Keratinocyte (primary cell): ENCODE results near the gene SMURF1. TPM values are rescaled to one million over a fixed set of nuclear protein-coding genes. Genes with fewer than 3 reads are reported as not detected.

Experiments used
- DNase-seq: peaks from one replicate; pipeline ENCODE4 v3.0.0-alpha.2; 2011; ENCODE audit warnings: low read depth, missing footprints, low spot score
- FAIRE-seq: peaks from 2 replicates; lab custom pipeline; 2011; peaks lifted over from hg19 to GRCh38; lab: Jason Lieb, UNC
- H2AFZ ChIP-seq: 2 replicates; pipeline ENCODE4 v1.6.0; 2012; ENCODE audit warnings: low read length, control low read depth, inconsistent platforms; ENCODE audit not compliant: control insufficient read depth
- H3K27ac ChIP-seq: 2 replicates; pipeline ENCODE4 v1.5.1; 2011; ENCODE audit warnings: low read length; ENCODE audit not compliant: control insufficient read depth, insufficient read depth
- H3K27me3 ChIP-seq: 3 replicates; pipeline ENCODE4 v1.6.0; 2011; ENCODE audit warnings: low read length; ENCODE audit not compliant: control insufficient read depth, insufficient read depth; ENCODE audit errors: extremely low read depth
- H3K36me3 ChIP-seq, 2 experiments: 2 replicates in 1 of 2; 3 replicates in 1 of 2; pipeline ENCODE4 v1.5.1; 2011; ENCODE audit warnings: low read length in 2 of 2, mild to moderate bottlenecking in 1 of 2; ENCODE audit not compliant: control insufficient read depth in 2 of 2, insufficient read depth in 2 of 2; ENCODE audit errors: extremely low read depth in 1 of 2
- H3K4me1 ChIP-seq: 3 replicates; pipeline ENCODE4 v1.5.1; 2011; ENCODE audit warnings: low read length; ENCODE audit not compliant: control insufficient read depth, insufficient read depth; ENCODE audit errors: extremely low read depth
- H3K4me2 ChIP-seq: 3 replicates; pipeline ENCODE4 v1.6.0; 2011; ENCODE audit warnings: low read depth, low read length; ENCODE audit not compliant: control insufficient read depth, insufficient read depth; ENCODE audit errors: extremely low read depth
- H3K4me3 ChIP-seq, 3 experiments: fragments of 200-600 bp in 1 of 3; sonication (generic) in 1 of 3; 2 replicates in 2 of 3; 3 replicates in 1 of 3; pipeline ENCODE4 v1.5.1; 2011 to 2016; ENCODE audit warnings: low read length in 3 of 3, mild to moderate bottlenecking in 3 of 3, control low read depth in 2 of 3, inconsistent platforms in 1 of 3, low read depth in 1 of 3, mixed read lengths in 1 of 3, mixed run types in 1 of 3, moderate library complexity in 1 of 3; ENCODE audit not compliant: control insufficient read depth in 2 of 3, insufficient read depth in 2 of 3; ENCODE audit errors: extremely low read depth in 1 of 3
- H3K79me2 ChIP-seq: 2 replicates; pipeline ENCODE4 v1.6.0; 2012; ENCODE audit warnings: low read length; ENCODE audit not compliant: control insufficient read depth, insufficient read depth
- H3K9ac ChIP-seq: 3 replicates; pipeline ENCODE4 v1.6.0; 2011; ENCODE audit warnings: low read length; ENCODE audit not compliant: control insufficient read depth, insufficient read depth; ENCODE audit errors: extremely low read depth
- H3K9me1 ChIP-seq: 3 replicates; pipeline ENCODE4 v1.6.0; 2011; ENCODE audit warnings: low read length; ENCODE audit not compliant: control insufficient read depth, insufficient read depth; ENCODE audit errors: extremely low read depth
- H3K9me3 ChIP-seq: 2 replicates; pipeline ENCODE4 v1.5.1; 2012; ENCODE audit warnings: low read depth, low read length; ENCODE audit not compliant: control insufficient read depth
- H4K20me1 ChIP-seq: 3 replicates; pipeline ENCODE4 v1.6.0; 2011; ENCODE audit warnings: low read length; ENCODE audit not compliant: control insufficient read depth, insufficient read depth; ENCODE audit errors: extremely low read depth
- CTCF ChIP-seq, 3 experiments: IDR thresholded peaks in 1 of 3; conservative IDR thresholded peaks in 1 of 3; optimal IDR thresholded peaks in 1 of 3; 2 replicates in 2 of 3; 3 replicates in 1 of 3; pipeline versions ENCODE3 to v1.5.1; 2011; ENCODE audit warnings: low read length in 3 of 3, mild to moderate bottlenecking in 3 of 3, moderate library complexity in 2 of 3, control low read depth in 1 of 3, inconsistent platforms in 1 of 3; ENCODE audit not compliant: insufficient read depth in 2 of 3; ENCODE audit errors: extremely low read depth in 1 of 3
- EZH2 ChIP-seq: IDR thresholded peaks from one replicate; pipeline ENCODE4 v1.6.1; 2012; ENCODE audit warnings: inconsistent platforms, mild to moderate bottlenecking, low read length, moderate library complexity
- dilution Hi-C: fragments of 300-500 bp; cut with MboI; formaldehyde crosslinking; loops from one replicate; pipeline ENCODE4 v1.7.0; 2020; ENCODE audit warnings: low sequenced_read_pairs; ENCODE audit not compliant: extremely low pct_ligation_motif_present
- polyA plus RNA-seq, 5 experiments: library from polyadenylated mRNA; depleted of rRNA in 3 of 5; stranded (reverse) in 3 of 5; stranded (forward) in 1 of 5; unstranded in 1 of 5; fragments of >200 nt; gene quantifications; 1 replicate in 1 of 5; 2 replicates in 3 of 5; 3 replicates in 1 of 5; pipeline versions ENCODE4 v1.2.1 to v1.2.3, GENCODE V29; 2011 to 2012; ENCODE audit warnings: missing spikeins in 2 of 5, low read depth in 1 of 5, low replicate concordance in 1 of 5

Gene SMURF1
- polyA plus RNA-seq, 1 donor (not counting 4 experiments of a cell fraction or from before 2014, with no cell fraction given) = 22.2 TPM

GRCh38 chr7:98985406-98985805 lies 158.5 kb downstream of the SMURF1 start:
- no peak for TF ChIP-seq CTCF (optimal IDR thresholded peaks at IDR 0.05 in 1 of 3, IDR thresholded peaks at IDR 0.05 in 1 of 3, conservative IDR thresholded peaks at IDR 0.05 in 1 of 3; ENCODE audit: extremely low read depth in 1 of 3, insufficient read depth in 2 of 3, low read length in 3 of 3)
- TF ChIP-seq EZH2 = no peak
- DNase-seq = no peak
- Histone ChIP-seq H3K27me3 (no peaks in the 10 kb centered on the region), H3K9me3 (no peaks in the 10 kb centered on the region), H3K27ac (no peak overlapping the region), H3K4me3 (no peak overlapping the region), H3K9ac (no peak overlapping the region), H3K9me1 (no peaks in the 10 kb centered on the region), H4K20me1 (no peaks in the 10 kb centered on the region), H2AFZ (no peak overlapping the region), H3K36me3 (peaks cover 25 to 49% of the 10 kb centered on the region in 2 experiments), H3K79me2 (no peaks in the 10 kb centered on the region), H3K4me2 (no peak overlapping the region), H3K4me1 (no peaks in the 10 kb centered on the region)
- FAIRE-seq = no peak
- dilution Hi-C loops = no loop called here

GRCh38 chr7:98984126-98984525 lies 159.8 kb downstream of the SMURF1 start:
- Histone ChIP-seq H3K27me3 (no peaks in the 10 kb centered on the region), H3K4me2 (no peak overlapping the region), H3K4me3 (no peak overlapping the region), H3K4me1 (no peaks in the 10 kb centered on the region), H3K27ac (no peak overlapping the region), H3K36me3 (peaks cover 24 to 40% of the 10 kb centered on the region in 2 experiments), H3K9me1 (no peaks in the 10 kb centered on the region), H4K20me1 (no peaks in the 10 kb centered on the region), H2AFZ (no peak overlapping the region), H3K9me3 (no peaks in the 10 kb centered on the region), H3K79me2 (no peaks in the 10 kb centered on the region), H3K9ac (no peak overlapping the region)
- FAIRE-seq (no peak), DNase-seq (no peak)
- dilution Hi-C loops = no loop called here
- TF ChIP-seq EZH2 (no peak), CTCF (optimal IDR thresholded peaks at IDR 0.05 in 1 of 3, IDR thresholded peaks at IDR 0.05 in 1 of 3, conservative IDR thresholded peaks at IDR 0.05 in 1 of 3; ENCODE audit: extremely low read depth in 1 of 3, insufficient read depth in 2 of 3, low read length in 3 of 3) (no peak)
